Retinal pigment epithelial cell (primary cell): ENCODE data around the gene MEGF10.

ENCODE experiments used
- DNase-seq: peaks from one replicate; pipeline ENCODE4 v3.0.0-alpha.2; 2010; ENCODE audit warnings: low read depth
- H3K4me3 ChIP-seq: 2 replicates; pipeline ENCODE4 v1.5.1; 2011; ENCODE audit warnings: mild to moderate bottlenecking, low read length, control low read depth, moderate library complexity
- TF ChIP-seq, protein P1 (sequence below): conservative IDR thresholded peaks from 2 replicates; pipeline ENCODE4 v1.5.1; 2011; ENCODE audit warnings: low read depth, low read length, control low read depth, inconsistent platforms

The MEGF10 gene

DNA sequence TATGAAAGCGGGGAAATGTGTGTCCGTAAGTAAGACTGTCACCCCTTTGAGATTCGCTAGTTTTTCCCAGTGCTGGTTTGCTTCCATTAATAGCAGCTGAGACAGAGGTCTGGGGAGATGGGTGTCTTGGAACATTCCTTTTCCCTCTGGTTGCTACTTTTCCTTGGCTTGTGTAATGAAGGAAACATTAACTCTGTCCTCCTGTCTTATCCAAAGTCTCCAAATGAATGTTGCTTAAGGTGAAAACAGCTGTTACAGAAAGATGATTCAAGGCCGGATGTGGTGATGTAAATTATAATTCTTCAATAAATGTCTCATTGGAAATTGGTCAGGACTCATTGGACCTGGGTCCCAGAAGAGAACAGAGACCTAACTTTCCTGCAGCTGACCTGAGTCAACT is 50.0 kb downstream of the MEGF10 start:
- TF ChIP-seq, protein P1, sequence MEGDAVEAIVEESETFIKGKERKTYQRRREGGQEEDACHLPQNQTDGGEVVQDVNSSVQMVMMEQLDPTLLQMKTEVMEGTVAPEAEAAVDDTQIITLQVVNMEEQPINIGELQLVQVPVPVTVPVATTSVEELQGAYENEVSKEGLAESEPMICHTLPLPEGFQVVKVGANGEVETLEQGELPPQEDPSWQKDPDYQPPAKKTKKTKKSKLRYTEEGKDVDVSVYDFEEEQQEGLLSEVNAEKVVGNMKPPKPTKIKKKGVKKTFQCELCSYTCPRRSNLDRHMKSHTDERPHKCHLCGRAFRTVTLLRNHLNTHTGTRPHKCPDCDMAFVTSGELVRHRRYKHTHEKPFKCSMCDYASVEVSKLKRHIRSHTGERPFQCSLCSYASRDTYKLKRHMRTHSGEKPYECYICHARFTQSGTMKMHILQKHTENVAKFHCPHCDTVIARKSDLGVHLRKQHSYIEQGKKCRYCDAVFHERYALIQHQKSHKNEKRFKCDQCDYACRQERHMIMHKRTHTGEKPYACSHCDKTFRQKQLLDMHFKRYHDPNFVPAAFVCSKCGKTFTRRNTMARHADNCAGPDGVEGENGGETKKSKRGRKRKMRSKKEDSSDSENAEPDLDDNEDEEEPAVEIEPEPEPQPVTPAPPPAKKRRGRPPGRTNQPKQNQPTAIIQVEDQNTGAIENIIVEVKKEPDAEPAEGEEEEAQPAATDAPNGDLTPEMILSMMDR: no peak
- H3K4me3 ChIP-seq: no peak overlapping the region
- DNase-seq: no peak

DNA sequence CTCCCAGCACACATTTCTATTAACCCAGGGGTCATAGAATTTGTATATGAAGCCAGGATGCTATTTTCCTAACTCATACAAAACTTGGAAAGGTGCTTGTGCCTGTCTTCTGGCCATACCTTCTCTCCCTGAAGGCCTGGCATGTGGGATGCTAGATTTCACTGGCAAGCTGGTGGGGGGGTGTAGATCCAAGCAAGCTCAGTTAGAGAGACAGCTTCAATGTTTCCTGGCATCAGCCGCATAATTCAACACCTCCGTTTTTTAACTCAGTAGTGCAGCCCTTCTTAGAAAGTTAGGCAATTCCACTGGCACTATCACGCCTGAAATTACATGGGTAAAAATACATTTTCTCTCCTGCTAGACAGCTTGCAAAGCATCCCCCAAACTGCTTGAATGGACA is 51.8 kb downstream of the MEGF10 start:
- DNase-seq: no peak
- TF ChIP-seq, protein P1: no peak

DNA sequence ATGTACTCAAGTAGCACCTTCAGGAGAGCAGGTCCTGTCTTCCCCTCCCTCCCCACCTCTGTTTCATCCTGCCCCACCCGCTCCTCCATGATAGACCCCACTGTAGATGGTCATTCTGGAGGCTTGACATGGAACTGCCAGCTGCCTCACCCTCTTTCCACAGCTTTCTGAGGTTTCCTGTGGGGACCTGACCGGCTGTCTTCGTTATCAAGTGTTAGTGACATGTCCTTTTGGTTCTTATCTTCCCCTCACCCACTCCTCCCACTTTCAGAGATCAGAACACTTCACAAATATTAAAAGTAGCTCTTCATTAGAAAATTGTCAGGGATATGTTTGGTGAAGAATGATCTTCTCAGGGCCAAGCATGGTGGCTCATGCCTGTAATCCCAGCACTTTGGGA is 52.7 kb downstream of the MEGF10 start:
- DNase-seq: no peak
- no peak overlapping the region for H3K4me3 ChIP-seq
- TF ChIP-seq, protein P1: no peak

More for the DNA sequence above, 51.8 kb downstream of the MEGF10 start:
- no peak overlapping the region for H3K4me3 ChIP-seq

DNA sequence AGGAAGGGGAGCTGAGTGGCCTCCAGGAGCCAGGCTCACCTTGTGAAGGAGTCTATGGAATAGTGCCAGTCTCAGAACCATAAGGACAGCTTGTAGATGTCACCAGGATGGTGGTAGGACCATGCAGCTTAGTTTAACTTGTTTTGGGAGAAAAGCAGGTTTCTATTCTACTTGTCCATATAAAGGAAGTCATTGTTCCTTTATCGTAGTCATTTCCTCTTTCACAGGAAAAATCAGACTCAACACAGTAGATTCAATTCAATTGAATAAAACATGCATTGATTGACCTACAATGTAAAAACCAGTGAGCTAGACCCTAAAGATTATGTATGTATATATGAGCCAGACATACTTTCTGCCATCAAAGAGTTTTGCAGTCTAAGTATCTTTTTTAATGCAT is 53.3 kb downstream of the MEGF10 start:
- H3K4me3 ChIP-seq: no peak overlapping the region
- TF ChIP-seq, protein P1: no peak
- DNase-seq: no peak

DNA sequence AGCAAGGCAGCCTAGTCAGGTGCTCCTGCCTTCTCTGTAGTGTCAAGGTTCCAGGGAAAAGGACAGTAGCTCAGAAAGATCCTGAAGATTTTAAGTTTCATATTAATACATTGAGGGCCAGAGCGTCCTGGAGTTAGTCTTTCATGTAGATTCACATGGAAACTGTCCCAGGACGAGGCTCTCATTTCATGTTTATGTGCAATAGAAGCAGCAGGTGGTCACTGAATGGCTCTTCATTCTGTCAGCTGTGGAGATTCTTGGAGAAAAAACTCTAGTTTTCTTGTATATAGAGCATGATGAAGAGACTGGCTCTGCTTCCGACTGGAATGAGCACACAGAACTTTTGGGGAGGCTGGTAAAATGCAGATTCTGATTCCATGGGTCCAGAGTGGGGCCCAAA is 54.3 kb downstream of the MEGF10 start:
- DNase-seq: no peak
- TF ChIP-seq, protein P1: no peak
- no peak overlapping the region for H3K4me3 ChIP-seq

DNA sequence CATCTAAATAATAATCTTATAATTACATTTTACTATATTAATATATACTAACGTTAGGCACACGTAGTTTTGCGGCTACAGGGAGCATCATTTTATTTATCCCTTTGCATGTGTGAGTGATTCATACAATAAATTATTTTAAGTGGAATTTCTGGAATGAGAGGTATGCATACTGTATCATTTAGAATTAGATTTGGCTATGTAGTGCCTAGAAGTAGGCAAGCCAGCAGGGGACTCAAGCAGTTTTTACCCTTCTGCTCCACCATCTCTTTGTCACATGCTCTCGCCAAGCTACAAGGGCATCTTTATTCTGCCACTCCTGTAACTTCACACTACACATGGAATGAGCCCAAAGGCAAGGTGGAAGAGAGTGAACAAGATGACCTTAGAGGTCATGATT is 60.8 kb downstream of the MEGF10 start:
- peak; percentile 48 for DNase-seq
- TF ChIP-seq, protein P1: peak; percentile 4
- H3K4me3 ChIP-seq: no peak overlapping the region

DNA sequence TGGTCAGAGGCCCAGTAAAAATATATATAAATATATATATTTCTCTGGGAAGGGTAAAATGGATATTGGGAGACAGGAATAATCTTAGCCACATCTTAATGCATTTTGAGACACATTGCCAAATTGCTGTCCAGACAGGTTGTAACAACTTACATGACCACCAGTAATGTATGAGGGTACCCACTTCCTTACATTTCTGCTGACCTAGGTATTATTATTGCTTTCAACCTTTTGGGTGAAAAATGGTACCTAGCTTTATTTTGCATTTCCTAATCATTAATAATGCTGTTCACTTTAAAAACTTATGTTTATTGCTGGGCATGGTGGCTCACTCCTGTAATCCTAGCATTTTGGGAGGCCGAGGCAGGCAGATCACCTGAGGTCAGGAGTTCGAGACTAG is 61.5 kb downstream of the MEGF10 start:
- TF ChIP-seq, protein P1: no peak
- H3K4me3 ChIP-seq: no peak overlapping the region
- no peak for DNase-seq
